KMS-11 (cell line): ENCODE results near the gene PRIMA1.

Experiments
- H2AFZ ChIP-seq: fragments of 200-600 bp; sonication (generic); 2 replicates; pipeline ENCODE4 v1.6.1; 2016; ENCODE audit warnings: antibody characterized with exemption, mixed run types, low read depth
- H3K27ac ChIP-seq: fragments of 200-600 bp; sonication (generic); 2 replicates; pipeline ENCODE4 v1.6.1; 2016; ENCODE audit warnings: mild to moderate bottlenecking, mixed run types
- H3K27me3 ChIP-seq: fragments of 200-600 bp; sonication (generic); 2 replicates; pipeline ENCODE4 v1.6.1; 2017; ENCODE audit warnings: mild to moderate bottlenecking, low read depth, mixed run types, moderate library complexity; ENCODE audit not compliant: insufficient read depth
- H3K36me3 ChIP-seq: fragments of 200-600 bp; sonication (generic); 2 replicates; pipeline ENCODE4 v1.6.1; 2017; ENCODE audit warnings: mild to moderate bottlenecking, mixed run types; ENCODE audit not compliant: insufficient read depth
- H3K4me1 ChIP-seq: fragments of 200-600 bp; sonication (generic); 2 replicates; pipeline ENCODE4 v1.6.1; 2016; ENCODE audit warnings: mild to moderate bottlenecking, low read depth, mixed run types; ENCODE audit not compliant: poor library complexity, severe bottlenecking
- H3K4me2 ChIP-seq: fragments of 200-600 bp; sonication (generic); 2 replicates; pipeline ENCODE4 v1.7.0; 2016; ENCODE audit warnings: mild to moderate bottlenecking, mixed run types
- H3K4me3 ChIP-seq: fragments of 200-600 bp; sonication (generic); IDR thresholded peaks from 2 replicates; pipeline ENCODE4 v1.6.1; 2017; ENCODE audit warnings: low read depth, low read length, mixed read lengths; ENCODE audit not compliant: insufficient read depth
- H3K79me2 ChIP-seq: fragments of 200-600 bp; sonication (generic); 2 replicates; pipeline ENCODE4 v1.6.1; 2016; ENCODE audit warnings: low read depth, mixed run types; ENCODE audit not compliant: insufficient read depth
- H3K9ac ChIP-seq: fragments of 200-600 bp; sonication (generic); 2 replicates; pipeline ENCODE4 v1.6.1; 2016; ENCODE audit warnings: mild to moderate bottlenecking, mixed run types
- H4K20me1 ChIP-seq: fragments of 200-600 bp; sonication (generic); 2 replicates; pipeline ENCODE4 v1.6.1; 2016; ENCODE audit warnings: mild to moderate bottlenecking, mixed run types; ENCODE audit not compliant: insufficient read depth
- TF ChIP-seq, protein P1 (sequence below): fragments of 200-600 bp; sonication (generic); conservative IDR thresholded peaks from 2 replicates; pipeline ENCODE4 v1.6.1; 2017; ENCODE audit warnings: low read depth, mild to moderate bottlenecking, antibody characterized with exemption, low read length, moderate library complexity, mixed read lengths

PRIMA1 gene

DNA sequence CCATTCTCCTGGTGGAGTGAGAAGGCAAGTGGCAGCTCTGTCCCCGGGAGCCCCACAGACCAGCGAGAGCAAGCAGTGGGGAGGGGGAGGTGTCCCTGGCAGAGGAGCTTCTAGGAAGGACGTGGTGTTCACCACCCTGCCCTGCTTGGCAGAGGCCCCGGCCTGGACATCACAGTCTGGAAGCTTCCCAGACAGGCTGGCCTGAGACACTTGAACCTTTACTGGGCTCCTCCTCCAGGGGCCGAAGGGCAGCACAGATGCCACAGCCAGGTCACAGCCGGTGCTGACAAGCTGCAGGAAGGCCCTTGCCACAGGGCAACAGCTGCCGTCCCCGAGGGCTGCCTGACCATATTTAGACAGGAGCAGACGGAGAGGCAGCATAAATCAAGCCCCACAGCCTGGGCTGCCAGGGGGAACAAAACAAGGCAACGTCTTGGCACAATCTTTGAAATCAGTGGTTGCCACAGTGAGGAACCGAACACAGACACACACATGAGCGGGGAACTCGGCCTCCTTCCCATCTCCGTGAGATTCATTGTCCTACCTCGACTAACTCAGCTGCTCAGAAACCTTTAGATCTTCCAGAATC is 28.5 kb downstream of the PRIMA1 start:
- TF ChIP-seq, protein P1, sequence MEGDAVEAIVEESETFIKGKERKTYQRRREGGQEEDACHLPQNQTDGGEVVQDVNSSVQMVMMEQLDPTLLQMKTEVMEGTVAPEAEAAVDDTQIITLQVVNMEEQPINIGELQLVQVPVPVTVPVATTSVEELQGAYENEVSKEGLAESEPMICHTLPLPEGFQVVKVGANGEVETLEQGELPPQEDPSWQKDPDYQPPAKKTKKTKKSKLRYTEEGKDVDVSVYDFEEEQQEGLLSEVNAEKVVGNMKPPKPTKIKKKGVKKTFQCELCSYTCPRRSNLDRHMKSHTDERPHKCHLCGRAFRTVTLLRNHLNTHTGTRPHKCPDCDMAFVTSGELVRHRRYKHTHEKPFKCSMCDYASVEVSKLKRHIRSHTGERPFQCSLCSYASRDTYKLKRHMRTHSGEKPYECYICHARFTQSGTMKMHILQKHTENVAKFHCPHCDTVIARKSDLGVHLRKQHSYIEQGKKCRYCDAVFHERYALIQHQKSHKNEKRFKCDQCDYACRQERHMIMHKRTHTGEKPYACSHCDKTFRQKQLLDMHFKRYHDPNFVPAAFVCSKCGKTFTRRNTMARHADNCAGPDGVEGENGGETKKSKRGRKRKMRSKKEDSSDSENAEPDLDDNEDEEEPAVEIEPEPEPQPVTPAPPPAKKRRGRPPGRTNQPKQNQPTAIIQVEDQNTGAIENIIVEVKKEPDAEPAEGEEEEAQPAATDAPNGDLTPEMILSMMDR: no peak

DNA sequence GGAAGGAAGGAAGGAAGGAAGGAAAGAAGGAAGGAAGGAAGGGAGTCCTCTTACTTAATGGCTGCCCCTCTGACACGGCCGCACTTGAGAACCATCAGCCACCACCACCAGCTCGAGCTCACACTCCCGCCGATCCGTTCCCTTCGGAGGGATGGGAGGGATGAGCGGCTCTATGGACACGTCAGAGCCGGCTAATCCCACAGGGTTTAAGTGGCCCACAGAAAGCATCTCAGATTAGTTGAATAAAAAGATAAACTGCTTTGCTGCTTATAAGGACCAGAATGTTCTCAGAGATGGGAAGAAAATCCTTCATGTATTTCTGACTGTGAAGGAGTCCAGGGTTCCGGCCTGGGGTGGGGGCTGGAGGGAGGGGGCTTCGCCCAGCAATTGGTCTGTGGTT is 31.1 kb downstream of the PRIMA1 start:
- Histone ChIP-seq H3K9ac (no peak overlapping the region), H3K4me3 (no peak overlapping the region), H2AFZ (no peak overlapping the region), H3K27me3 (no peaks in the 10 kb centered on the region), H3K27ac (no peak overlapping the region), H3K4me1 (no peaks in the 10 kb centered on the region), H4K20me1 (no peaks in the 10 kb centered on the region), H3K36me3 (no peaks in the 10 kb centered on the region), H3K79me2 (no peaks in the 10 kb centered on the region), H3K4me2 (no peak overlapping the region)
- TF ChIP-seq, protein P1: no peak

More for the DNA sequence above, 28.5 kb downstream of the PRIMA1 start:
- Histone ChIP-seq H3K27ac (no peak overlapping the region), H3K36me3 (no peaks in the 10 kb centered on the region), H4K20me1 (no peaks in the 10 kb centered on the region), H3K79me2 (no peaks in the 10 kb centered on the region), H3K9ac (no peak overlapping the region), H3K4me2 (no peak overlapping the region), H3K27me3 (no peaks in the 10 kb centered on the region), H2AFZ (no peak overlapping the region), H3K4me1 (no peaks in the 10 kb centered on the region), H3K4me3 (no peak overlapping the region)

DNA sequence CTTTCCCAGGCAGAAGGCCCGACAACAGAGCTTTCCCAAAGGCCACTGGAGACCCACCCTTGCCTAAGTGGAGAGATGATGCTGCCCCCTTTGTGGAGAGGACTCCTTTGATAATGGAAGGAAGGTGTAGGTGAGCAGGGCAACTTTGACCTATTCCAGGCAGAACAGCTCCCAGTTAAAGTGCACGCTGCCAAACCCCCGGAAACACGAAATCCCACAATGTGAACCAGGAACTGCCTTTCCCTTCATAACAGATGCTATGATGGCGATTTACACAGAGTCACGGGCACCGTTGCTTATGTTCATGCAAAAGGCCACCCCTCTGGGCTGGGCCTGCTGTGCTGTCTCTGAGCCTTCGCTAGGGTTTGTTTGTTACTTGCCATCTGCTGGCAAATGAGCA is 34.6 kb downstream of the PRIMA1 start:
- no peak overlapping the region for H3K9ac ChIP-seq
- no peak overlapping the region for H3K27ac ChIP-seq
- no peaks in the 10 kb centered on the region for H3K4me1 ChIP-seq
- H4K20me1 ChIP-seq: no peaks in the 10 kb centered on the region
- H3K4me2 ChIP-seq: no peak overlapping the region
- no peaks in the 10 kb centered on the region for H3K79me2 ChIP-seq
- H3K36me3 ChIP-seq: no peaks in the 10 kb centered on the region
- H2AFZ ChIP-seq: no peak overlapping the region
- no peaks in the 10 kb centered on the region for H3K27me3 ChIP-seq
- H3K4me3 ChIP-seq: no peak overlapping the region
- TF ChIP-seq, protein P1: no peak

DNA sequence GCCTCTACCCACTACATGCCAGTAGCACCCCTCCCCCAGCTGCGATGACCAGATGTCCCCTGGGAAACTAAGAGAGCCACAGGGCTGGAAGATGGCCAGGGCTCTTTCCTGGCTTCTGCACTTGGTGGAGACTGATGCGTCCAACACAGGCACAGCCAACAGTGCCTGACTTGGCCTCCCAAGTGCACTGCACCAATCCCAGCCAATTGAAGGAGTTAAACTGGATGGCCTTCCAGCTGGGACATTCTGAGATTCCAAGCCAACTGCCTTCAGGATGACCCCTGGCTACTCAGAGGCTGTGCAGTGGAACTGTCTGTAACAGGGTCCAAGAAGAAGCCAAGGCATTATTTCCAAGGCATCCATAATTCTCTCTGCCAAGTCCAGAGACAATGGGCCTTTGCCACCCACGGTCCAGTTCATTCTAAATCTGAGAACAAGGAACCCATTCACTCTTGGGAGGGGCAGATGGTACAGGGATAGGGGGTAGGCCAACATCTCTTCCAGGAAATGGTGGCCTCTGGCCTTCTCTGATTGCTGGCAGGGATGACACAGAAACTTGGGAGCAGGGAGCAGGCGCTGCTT is 35.2 kb downstream of the PRIMA1 start:
- Histone ChIP-seq H3K4me1 (no peaks in the 10 kb centered on the region), H2AFZ (no peak overlapping the region), H3K27ac (no peak overlapping the region), H4K20me1 (no peaks in the 10 kb centered on the region), H3K79me2 (no peaks in the 10 kb centered on the region), H3K4me3 (no peak overlapping the region), H3K36me3 (no peaks in the 10 kb centered on the region), H3K9ac (no peak overlapping the region), H3K4me2 (no peak overlapping the region), H3K27me3 (no peaks in the 10 kb centered on the region)
- TF ChIP-seq, protein P1: no peak
